Neural progenitor cell (in vitro differentiated cells): Measurements from ENCODE around the gene SSTR5. TPM values are rescaled to one million over a fixed set of nuclear protein-coding genes. Genes with fewer than 3 reads are reported as not detected.

Experiments
- DNase-seq: peaks from one replicate; pipeline ENCODE4 v3.0.0-alpha.2; 2016; ENCODE audit warnings: low spot score
- H2AFZ ChIP-seq: fragments of 200-600 bp; sonication (generic); replicated peaks from 2 replicates; pipeline ENCODE4 v1.6.1; 2016; ENCODE audit warnings: antibody characterized with exemption
- H3F3A ChIP-seq: fragments of 200-600 bp; sonication (generic); 2 replicates; pipeline ENCODE4 v1.6.1; 2016; ENCODE audit warnings: antibody characterized with exemption, low read depth
- H3K27ac ChIP-seq: fragments of 200-600 bp; sonication (generic); 2 replicates; pipeline ENCODE4 v1.5.1; 2016; ENCODE audit warnings: mild to moderate bottlenecking
- H3K27me3 ChIP-seq: fragments of 200-600 bp; sonication (generic); 2 replicates; pipeline ENCODE4 v1.6.1; 2016; ENCODE audit warnings: mild to moderate bottlenecking, moderate library complexity
- H3K36me3 ChIP-seq: fragments of 200-600 bp; sonication (generic); 2 replicates; pipeline ENCODE4 v1.5.1; 2016
- H3K4me1 ChIP-seq: fragments of 200-600 bp; sonication (generic); 2 replicates; pipeline ENCODE4 v1.6.1; 2016; ENCODE audit warnings: mixed run types
- H3K4me2 ChIP-seq: fragments of 200-600 bp; sonication (generic); 2 replicates; pipeline ENCODE4 v1.6.1; 2016
- H3K4me3 ChIP-seq: fragments of 200-600 bp; sonication (generic); 2 replicates; pipeline ENCODE4 v1.5.1; 2016
- H3K79me2 ChIP-seq: fragments of 200-600 bp; sonication (generic); 2 replicates; pipeline ENCODE4 v1.6.1; 2016; ENCODE audit warnings: low read depth
- H3K9ac ChIP-seq: fragments of 200-600 bp; sonication (generic); 2 replicates; pipeline ENCODE4 v1.6.1; 2016
- H3K9me3 ChIP-seq: fragments of 200-600 bp; sonication (generic); 2 replicates; pipeline ENCODE4 v1.5.1; 2016; ENCODE audit warnings: low read depth
- H4K20me1 ChIP-seq: fragments of 200-600 bp; sonication (generic); 2 replicates; pipeline ENCODE4 v1.6.1; 2016; ENCODE audit warnings: low read depth
- H3K27ac Mint-ChIP-seq: 3 replicates; pipeline ENCODE4 v1.8.0; 2021; ENCODE audit warnings: mixed read lengths
- H3K27me3 Mint-ChIP-seq: 2 replicates; pipeline ENCODE4 v1.8.0; 2022; ENCODE audit warnings: low read depth, mild to moderate bottlenecking, inconsistent platforms, moderate library complexity, mixed read lengths; ENCODE audit not compliant: insufficient read depth
- H3K36me3 Mint-ChIP-seq: 3 replicates; pipeline ENCODE4 v1.8.0; 2021; ENCODE audit warnings: mixed read lengths
- H3K4me1 Mint-ChIP-seq: 3 replicates; pipeline ENCODE4 v1.8.0; 2021; ENCODE audit warnings: mixed read lengths
- H3K4me3 Mint-ChIP-seq: 3 replicates; pipeline ENCODE4 v1.8.0; 2021; ENCODE audit warnings: mild to moderate bottlenecking, moderate library complexity, mixed read lengths
- H3K9me3 Mint-ChIP-seq: 3 replicates; pipeline ENCODE4 v1.8.0; 2020; ENCODE audit warnings: mixed read lengths
- CTCF ChIP-seq: fragments of 200-600 bp; sonication (generic); IDR thresholded peaks from 2 replicates; pipeline ENCODE4 v1.5.1; 2017; ENCODE audit warnings: antibody characterized with exemption, mild to moderate bottlenecking
- EZH2 ChIP-seq: fragments of 200-600 bp; sonication (generic); IDR thresholded peaks from 2 replicates; pipeline ENCODE4 v1.6.1; 2017; ENCODE audit warnings: antibody characterized with exemption, mild to moderate bottlenecking, moderate library complexity
- EZH2phosphoT487 ChIP-seq: fragments of 200-600 bp; sonication (generic); IDR thresholded peaks from 2 replicates; pipeline ENCODE4 v1.6.1; 2017; ENCODE audit warnings: antibody characterized with exemption
- total RNA-seq: library from RNA; depleted of rRNA; stranded (reverse); fragments of >200 nt; gene quantifications from 2 replicates; pipeline ENCODE4 v1.2.3, GENCODE V29; 2015; ENCODE audit warnings: low replicate concordance

SSTR5 gene
- total RNA-seq, 1 donor from 2014 or later = not detected

GRCh38 chr16:1066584-1067172, 5.9 kb upstream of the SSTR5 start:
- no peak overlapping the region for H3K27ac ChIP-seq
- H3K27me3 ChIP-seq = peaks cover 19% of the 10 kb centered on the region
- Mint-ChIP-seq H3K36me3 (no peaks in the 10 kb centered on the region), H3K27me3 (peaks cover 7% of the 10 kb centered on the region), H3K9me3 (no peaks in the 10 kb centered on the region), H3K4me3 (no peak overlapping the region), H3K4me1 (peaks cover 12% of the 10 kb centered on the region), H3K27ac (no peak overlapping the region)
- peaks cover 3% of the 10 kb centered on the region for H3F3A ChIP-seq
- H4K20me1 ChIP-seq = peaks cover 5% of the 10 kb centered on the region
- peaks cover 14% of the 10 kb centered on the region for H3K4me1 ChIP-seq
- TF ChIP-seq EZH2phosphoT487 = no peak
- TF ChIP-seq CTCF = no peak
- TF ChIP-seq EZH2 = no peak
- no peak overlapping the region for H2AFZ ChIP-seq
- H3K9me3 ChIP-seq = no peaks in the 10 kb centered on the region
- no peak for DNase-seq
- H3K4me3 ChIP-seq = no peak overlapping the region
- H3K36me3 ChIP-seq = no peaks in the 10 kb centered on the region
- no peak overlapping the region for H3K4me2 ChIP-seq
- no peak overlapping the region for H3K9ac ChIP-seq
- H3K79me2 ChIP-seq = no peaks in the 10 kb centered on the region

- H4K20me1 ChIP-seq = peaks cover 7% of the 10 kb centered on the region
- H3K27ac ChIP-seq = no peak overlapping the region
- Mint-ChIP-seq H3K4me3 (no peak overlapping the region), H3K27me3 (peaks cover 12% of the 10 kb centered on the region), H3K4me1 (peaks cover 12% of the 10 kb centered on the region), H3K27ac (peak overlapping the region; percentile 96), H3K36me3 (no peaks in the 10 kb centered on the region), H3K9me3 (peaks cover 2% of the 10 kb centered on the region)
- no peak overlapping the region for H3K9ac ChIP-seq
- DNase-seq = no peak
- no peaks in the 10 kb centered on the region for H3K36me3 ChIP-seq
- peaks cover 28% of the 10 kb centered on the region for H3K27me3 ChIP-seq
- no peaks in the 10 kb centered on the region for H3K79me2 ChIP-seq
- H2AFZ ChIP-seq = no peak overlapping the region
- H3K4me2 ChIP-seq = no peak overlapping the region
- TF ChIP-seq CTCF (no peak), EZH2 (no peak), EZH2phosphoT487 (no peak)
- peaks cover 17% of the 10 kb centered on the region for H3K4me1 ChIP-seq
- no peaks in the 10 kb centered on the region for H3K9me3 ChIP-seq
- H3K4me3 ChIP-seq = no peak overlapping the region
- H3F3A ChIP-seq = peaks cover 4% of the 10 kb centered on the region
Measured at GRCh38 chr16:1067629-1068028, 4.9 kb upstream of the SSTR5 start.

- Histone ChIP-seq H3K9me3 (no peaks in the 10 kb centered on the region), H3K9ac (no peak overlapping the region), H3K27ac (no peak overlapping the region), H3F3A (peaks cover 4% of the 10 kb centered on the region), H3K4me2 (no peak overlapping the region), H3K79me2 (no peaks in the 10 kb centered on the region), H2AFZ (no peak overlapping the region), H3K4me1 (peaks cover 17% of the 10 kb centered on the region), H3K36me3 (no peaks in the 10 kb centered on the region), H4K20me1 (peaks cover 7% of the 10 kb centered on the region), H3K27me3 (peaks cover 37% of the 10 kb centered on the region), H3K4me3 (no peak overlapping the region)
- DNase-seq = no peak
- peaks cover 2% of the 10 kb centered on the region for H3K9me3 Mint-ChIP-seq
- no peak for TF ChIP-seq CTCF
- TF ChIP-seq EZH2phosphoT487 = no peak
- H3K36me3 Mint-ChIP-seq = no peaks in the 10 kb centered on the region
- no peak overlapping the region for H3K4me3 Mint-ChIP-seq
- peaks cover 12% of the 10 kb centered on the region for H3K27me3 Mint-ChIP-seq
- no peak overlapping the region for H3K27ac Mint-ChIP-seq
- peaks cover 12% of the 10 kb centered on the region for H3K4me1 Mint-ChIP-seq
Measured at GRCh38 chr16:1068451-1068850, 4.1 kb upstream of the SSTR5 start.
